Thoracic aorta (tissue), 2 donors: ENCODE measurements around the gene ABTB2. TPM values are rescaled to one million over a fixed set of nuclear protein-coding genes. Genes with fewer than 3 reads are reported as not detected.

Experiments
- ATAC-seq: fragments of 150-250 bp; one replicate; pipeline ENCODE4 v1.8.0; 2017; ENCODE audit warnings: low read depth; ENCODE audit not compliant: insufficient number of reproducible peaks, low FRiP score
- DNase-seq: peaks from one replicate; pipeline ENCODE4 v3.0.0-alpha.2; 2020; ENCODE audit warnings: low spot score
- H3K27ac ChIP-seq, 2 donors: fragments of 200-600 bp; sonication (generic); 1 replicate in 1 of 2; 2 replicates in 1 of 2; pipeline ENCODE4 v1.5.1; 2016; ENCODE audit warnings: mild to moderate bottlenecking in 2 of 2, moderate library complexity in 2 of 2
- H3K27me3 ChIP-seq: fragments of 200-600 bp; sonication (generic); replicated peaks from 2 replicates; pipeline ENCODE4 v1.6.0; 2016; ENCODE audit warnings: mild to moderate bottlenecking; ENCODE audit not compliant: insufficient read depth
- H3K36me3 ChIP-seq: fragments of 200-600 bp; sonication (generic); one replicate; pipeline ENCODE4 v1.5.1; 2016
- H3K4me1 ChIP-seq, 2 donors: fragments of 200-600 bp; sonication (generic); 1 replicate in 1 of 2; 2 replicates in 1 of 2; pipeline versions ENCODE4 v1.5.1 to v1.6.0; 2016; ENCODE audit warnings: low read depth in 2 of 2, mild to moderate bottlenecking in 1 of 2; ENCODE audit not compliant: control insufficient read depth in 1 of 2
- H3K4me3 ChIP-seq: fragments of 200-600 bp; sonication (generic); 2 replicates; pipeline ENCODE4 v1.5.1; 2016; ENCODE audit warnings: mild to moderate bottlenecking
- H3K9me3 ChIP-seq: fragments of 200-600 bp; sonication (generic); 2 replicates; pipeline ENCODE4 v1.5.1; 2016
- total RNA-seq, 2 donors: library from RNA; depleted of rRNA; stranded (reverse); fragments of >200 nt; gene quantifications; one replicate each; pipeline versions ENCODE4 v1.1.0 to v1.2.3, GENCODE V29; 2016
- TF ChIP-seq, protein P1 (sequence below): fragments of 200-600 bp; sonication (generic); IDR thresholded peaks from one replicate; pipeline ENCODE4 v1.5.1; 2019; ENCODE audit warnings: antibody characterized with exemption

The ABTB2 gene
- total RNA-seq, 2 donors from 2014 or later, result 12.3 to 31.0 TPM

GRCh38 chr11:34145073-34145472 is 212.7 kb downstream of the ABTB2 start:
- ATAC-seq, result no peak
- no peak for DNase-seq

GRCh38 chr11:34143048-34143447 is 214.8 kb downstream of the ABTB2 start:
- Histone ChIP-seq H3K27me3 (no peaks in the 10 kb centered on the region), H3K27ac (no peak overlapping the region), H3K36me3 (peaks cover 75% of the 10 kb centered on the region), H3K4me3 (no peak overlapping the region), H3K9me3 (no peaks in the 10 kb centered on the region), H3K4me1 (no peaks in the 10 kb centered on the region)
- TF ChIP-seq, protein P1, sequence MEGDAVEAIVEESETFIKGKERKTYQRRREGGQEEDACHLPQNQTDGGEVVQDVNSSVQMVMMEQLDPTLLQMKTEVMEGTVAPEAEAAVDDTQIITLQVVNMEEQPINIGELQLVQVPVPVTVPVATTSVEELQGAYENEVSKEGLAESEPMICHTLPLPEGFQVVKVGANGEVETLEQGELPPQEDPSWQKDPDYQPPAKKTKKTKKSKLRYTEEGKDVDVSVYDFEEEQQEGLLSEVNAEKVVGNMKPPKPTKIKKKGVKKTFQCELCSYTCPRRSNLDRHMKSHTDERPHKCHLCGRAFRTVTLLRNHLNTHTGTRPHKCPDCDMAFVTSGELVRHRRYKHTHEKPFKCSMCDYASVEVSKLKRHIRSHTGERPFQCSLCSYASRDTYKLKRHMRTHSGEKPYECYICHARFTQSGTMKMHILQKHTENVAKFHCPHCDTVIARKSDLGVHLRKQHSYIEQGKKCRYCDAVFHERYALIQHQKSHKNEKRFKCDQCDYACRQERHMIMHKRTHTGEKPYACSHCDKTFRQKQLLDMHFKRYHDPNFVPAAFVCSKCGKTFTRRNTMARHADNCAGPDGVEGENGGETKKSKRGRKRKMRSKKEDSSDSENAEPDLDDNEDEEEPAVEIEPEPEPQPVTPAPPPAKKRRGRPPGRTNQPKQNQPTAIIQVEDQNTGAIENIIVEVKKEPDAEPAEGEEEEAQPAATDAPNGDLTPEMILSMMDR, result no peak
- DNase-seq, result no peak
- ATAC-seq, result no peak

More at GRCh38 chr11:34145073-34145472, 212.7 kb downstream of the ABTB2 start:
- no peak overlapping the region for H3K4me3 ChIP-seq
- peaks cover 66% of the 10 kb centered on the region for H3K36me3 ChIP-seq
- no peaks in the 10 kb centered on the region for H3K27me3 ChIP-seq
- no peaks in the 10 kb centered on the region for H3K4me1 ChIP-seq
- H3K9me3 ChIP-seq, result no peaks in the 10 kb centered on the region
- no peak overlapping the region for H3K27ac ChIP-seq
- TF ChIP-seq, protein P1, result no peak

DNA sequence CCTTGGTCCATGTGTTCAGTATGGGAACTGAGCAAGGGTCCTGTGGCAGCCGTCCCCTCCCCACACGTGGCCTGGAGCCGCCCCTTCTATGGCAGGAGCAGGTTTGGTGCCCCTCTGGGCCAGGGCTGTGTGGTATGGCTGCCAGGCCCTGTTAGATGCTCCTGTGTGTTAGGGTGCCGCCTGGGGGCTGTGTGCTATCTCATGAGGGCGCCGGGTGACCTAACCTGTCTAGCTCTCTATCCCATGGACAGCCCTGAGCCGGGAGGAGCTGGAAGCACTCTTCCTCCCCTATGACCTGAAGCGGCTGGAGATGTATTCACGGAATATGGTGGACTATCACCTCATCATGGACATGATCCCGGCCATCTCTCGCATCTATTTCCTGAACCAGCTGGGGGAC is 217.7 kb downstream of the ABTB2 start:
- DNase-seq, result no peak
- Histone ChIP-seq H3K9me3 (no peaks in the 10 kb centered on the region), H3K4me3 (no peak overlapping the region), H3K36me3 (peaks cover 76% of the 10 kb centered on the region), H3K4me1 (no peaks in the 10 kb centered on the region), H3K27me3 (no peaks in the 10 kb centered on the region), H3K27ac (no peak overlapping the region)
- no peak for ATAC-seq
- TF ChIP-seq, protein P1, result no peak

DNA sequence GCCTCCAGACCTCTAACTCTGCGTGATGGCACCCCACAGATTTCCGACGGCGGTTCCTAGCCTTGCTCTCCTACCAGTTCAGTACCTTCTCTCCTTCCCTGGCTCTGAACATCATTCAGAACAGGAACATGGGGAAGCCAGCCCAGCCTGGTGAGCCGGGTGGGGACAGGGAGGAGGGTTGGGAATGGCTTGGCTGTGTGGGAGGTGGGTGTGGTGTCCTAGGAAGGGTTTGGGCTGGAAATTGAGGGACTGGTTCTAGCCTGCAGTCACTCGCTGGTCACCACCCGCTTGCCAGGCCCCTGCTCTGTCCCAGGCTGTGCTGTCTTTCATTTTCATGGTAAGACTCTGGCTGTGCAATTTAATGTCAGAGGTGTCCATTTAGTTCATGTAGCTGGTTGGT is 218.5 kb downstream of the ABTB2 start:
- DNase-seq, result no peak
- Histone ChIP-seq H3K9me3 (no peaks in the 10 kb centered on the region), H3K36me3 (peaks cover 77% of the 10 kb centered on the region), H3K27ac (no peak overlapping the region), H3K27me3 (no peaks in the 10 kb centered on the region), H3K4me3 (no peak overlapping the region), H3K4me1 (no peaks in the 10 kb centered on the region)
- no peak for ATAC-seq
- TF ChIP-seq, protein P1, result no peak

- no peak for ATAC-seq
- Histone ChIP-seq H3K27me3 (no peaks in the 10 kb centered on the region), H3K27ac (no peak overlapping the region), H3K9me3 (no peaks in the 10 kb centered on the region), H3K4me3 (no peak overlapping the region), H3K36me3 (peaks cover 64% of the 10 kb centered on the region), H3K4me1 (no peaks in the 10 kb centered on the region)
- TF ChIP-seq, protein P1, result no peak
- DNase-seq, result no peak
Measured at GRCh38 chr11:34136420-34136819, 221.4 kb downstream of the ABTB2 start.
